Panc1 (cell line): ENCODE results near the gene PLPPR5. TPM values are rescaled to one million over a fixed set of nuclear protein-coding genes. Genes with fewer than 3 reads are reported as not detected.
"Not testable (repeated sequence)": the region's sequence is repeated elsewhere in the genome, so short reads cannot be mapped to it uniquely, and the experiment has no call there.

Experiments used
- ATAC-seq: fragments of 200-7000 bp; cut with Tn5 transposase; 2 replicates; pipeline ENCODE4 v1.9.1; 2020; ENCODE audit warnings: mild to moderate bottlenecking, moderate library complexity
- BruUV-seq: library from RNA; stranded (reverse); fragments of 400-500 nt; replicated peaks from 2 replicates; lab custom pipeline; 2021; lab: Mats Ljungman, UMichigan
- CTCF ChIA-PET: fragments of 300-600 bp; sonication (Branson Sonifier 250); formaldehyde crosslinking; loops from one replicate; lab custom pipeline; 2022; ENCODE audit warnings: antibody characterized with exemption; lab: Charles Lee
- POLR2A ChIA-PET: fragments of 300-600 bp; sonication (Branson Sonifier 250); formaldehyde crosslinking; loops from one replicate; lab custom pipeline; 2022; ENCODE audit warnings: antibody characterized with exemption; lab: Charles Lee
- DNase-seq: peaks from one replicate; pipeline ENCODE4 v3.0.0-alpha.2; 2010; ENCODE audit warnings: low read depth, low spot score
- H3K27ac ChIP-seq: 2 replicates; pipeline ENCODE4 v1.5.1; 2011; ENCODE audit warnings: mild to moderate bottlenecking, low read length, inconsistent platforms
- H3K27me3 ChIP-seq: fragments of 200-500 bp; sonication (Bioruptor generic); 2 replicates; pipeline ENCODE4 v1.6.0; 2014; ENCODE audit warnings: low read length, inconsistent platforms; ENCODE audit not compliant: control insufficient read depth, insufficient read depth
- H3K36me3 ChIP-seq: fragments of 200-500 bp; sonication (Bioruptor generic); 2 replicates; pipeline ENCODE4 v1.5.1; 2014; ENCODE audit warnings: inconsistent platforms, mild to moderate bottlenecking, low read length, moderate library complexity; ENCODE audit not compliant: control insufficient read depth, insufficient read depth
- H3K4me1 ChIP-seq: 2 replicates; pipeline ENCODE4 v1.5.1; 2011; ENCODE audit warnings: inconsistent platforms, mild to moderate bottlenecking, low read length, moderate library complexity; ENCODE audit not compliant: control insufficient read depth, insufficient read depth
- H3K4me3 ChIP-seq, 2 experiments: 2 replicates each; pipeline ENCODE4 v1.5.1; 2011 to 2012; ENCODE audit warnings: low read depth in 2 of 2, low read length in 2 of 2, mild to moderate bottlenecking in 2 of 2, inconsistent platforms in 1 of 2, moderate library complexity in 1 of 2
- H3K9me3 ChIP-seq: fragments of 200-500 bp; sonication (Bioruptor generic); 2 replicates; pipeline ENCODE4 v1.5.1; 2014; ENCODE audit warnings: low read depth, mild to moderate bottlenecking, inconsistent platforms, low read length, moderate library complexity; ENCODE audit not compliant: control insufficient read depth, insufficient read depth
- CTCF ChIP-seq: fragments of 450-650 bp; IDR thresholded peaks from 2 replicates; pipeline ENCODE4 v1.5.1; 2017; ENCODE audit warnings: mild to moderate bottlenecking
- POLR2AphosphoS5 ChIP-seq: IDR thresholded peaks from 2 replicates; pipeline ENCODE4 v1.6.1; 2012; ENCODE audit warnings: mild to moderate bottlenecking, low read depth, low read length, moderate library complexity
- REST ChIP-seq, 2 experiments: IDR thresholded peaks; 2 replicates each; pipeline ENCODE4 v1.6.1; 2011 to 2012; ENCODE audit warnings: low read depth in 2 of 2, control low read depth in 1 of 2, low read length in 1 of 2, mild to moderate bottlenecking in 1 of 2, moderate library complexity in 1 of 2; ENCODE audit not compliant: insufficient read depth in 1 of 2
- SIN3A ChIP-seq: IDR thresholded peaks from 2 replicates; pipeline ENCODE4 v1.6.1; 2012; ENCODE audit warnings: low read depth, mild to moderate bottlenecking, low read length, moderate library complexity, borderline replicate concordance; ENCODE audit not compliant: insufficient read depth
- TCF7L2 ChIP-seq: IDR thresholded peaks from 2 replicates; pipeline ENCODE4 v1.6.1; 2011; ENCODE audit warnings: mild to moderate bottlenecking, low read depth, low read length, inconsistent platforms
- in situ Hi-C: cut with HindIII; loops from 2 replicates; pipeline ENCODE4 v1.10.0; 2016; ENCODE audit warnings: low sequenced_read_pairs, low pct_unique_long_range_greater_than_20kb
- intact Hi-C: fragments of 100-400 bp; cut with micrococcal nuclease; formaldehyde crosslinking; loops from one replicate; pipeline ENCODE4 v1.10.0; 2022; ENCODE audit not compliant: unreplicated experiment
- total RNA-seq: library from RNA; stranded (reverse); gene quantifications from one replicate; pipeline ENCODE4 v1.2.1, GENCODE V29; 2021; ENCODE audit not compliant: unreplicated experiment

The PLPPR5 gene
- total RNA-seq, 1 experiment from 2014 or later: not detected

GRCh38 chr1:98884864-98885263 is 119.8 kb downstream of the PLPPR5 start:
- Histone ChIP-seq H3K9me3 (no peaks in the 10 kb centered on the region), H3K36me3 (no peaks in the 10 kb centered on the region), H3K4me1 (no peaks in the 10 kb centered on the region), H3K4me3 (no peak overlapping the region), H3K27me3 (no peaks in the 10 kb centered on the region), H3K27ac (no peak overlapping the region)
- ChIA-PET CTCF (no interaction called here), POLR2A (no interaction called here)
- intact Hi-C loops (no loop called here), in situ Hi-C loops (no loop called here)
- TF ChIP-seq CTCF (no peak), SIN3A (no peak), REST (IDR thresholded peaks at IDR 0.05; ENCODE audit: insufficient read depth in 1 of 2, low read depth in 2 of 2, low read length in 1 of 2) (no peak), TCF7L2 (no peak), POLR2AphosphoS5 (no peak)
- no TSS peak for BruUV-seq
- DNase-seq (no peak), ATAC-seq (no peak)

GRCh38 chr1:98881901-98882300 is 122.8 kb downstream of the PLPPR5 start:
- intact Hi-C loops: no loop called here
- no peak for ATAC-seq
- POLR2A ChIA-PET: no interaction called here
- BruUV-seq: no TSS peak
- no peak for TF ChIP-seq SIN3A
- no peak for TF ChIP-seq POLR2AphosphoS5
- TF ChIP-seq CTCF: no peak
- no peak for TF ChIP-seq REST (IDR thresholded peaks at IDR 0.05; ENCODE audit: insufficient read depth in 1 of 2, low read depth in 2 of 2, low read length in 1 of 2)
- TF ChIP-seq TCF7L2: no peak
- no peak overlapping the region for H3K27ac ChIP-seq
- no peak overlapping the region for H3K4me3 ChIP-seq
- H3K36me3 ChIP-seq: no peaks in the 10 kb centered on the region
- in situ Hi-C loops: no loop called here
- H3K27me3 ChIP-seq: no peaks in the 10 kb centered on the region
- H3K4me1 ChIP-seq: no peaks in the 10 kb centered on the region
- DNase-seq: no peak
- CTCF ChIA-PET: no interaction called here
- no peaks in the 10 kb centered on the region for H3K9me3 ChIP-seq

- intact Hi-C loops, DNase-seq, POLR2A ChIA-PET, H3K4me3 ChIP-seq, H3K27ac ChIP-seq, H3K9me3 ChIP-seq, H3K27me3 ChIP-seq, H3K4me1 ChIP-seq, BruUV-seq, CTCF ChIA-PET, H3K36me3 ChIP-seq, ATAC-seq, in situ Hi-C loops: not testable (repeated sequence)
Measured at GRCh38 chr1:98881234-98881633, 123.4 kb downstream of the PLPPR5 start.
